DOHH2 (cell line): ENCODE measurements around the gene XPA.

Experiments
- H3F3A ChIP-seq: fragments of 200-600 bp; sonication (generic), shearing (Covaris generic); 2 replicates; pipeline ENCODE4 v1.6.0; 2016; ENCODE audit warnings: antibody characterized with exemption, mild to moderate bottlenecking; ENCODE audit not compliant: control insufficient read depth, insufficient read depth
- H3K27ac ChIP-seq: fragments of 200-600 bp; sonication (generic); 2 replicates; pipeline ENCODE4 v1.5.1; 2014; ENCODE audit warnings: low read depth, mild to moderate bottlenecking, low read length, moderate library complexity
- H3K27me3 ChIP-seq: fragments of 200-600 bp; sonication (generic); 2 replicates; pipeline ENCODE4 v1.6.1; 2014; ENCODE audit warnings: mild to moderate bottlenecking, low read length, mixed read lengths; ENCODE audit not compliant: control insufficient read depth
- H3K36me3 ChIP-seq: fragments of 200-600 bp; sonication (generic); 2 replicates; pipeline ENCODE4 v1.6.1; 2014; ENCODE audit warnings: mild to moderate bottlenecking, low read length, moderate library complexity, mixed read lengths; ENCODE audit not compliant: control insufficient read depth
- H3K4me1 ChIP-seq: fragments of 200-600 bp; sonication (generic); 2 replicates; pipeline ENCODE4 v1.6.1; 2014; ENCODE audit warnings: mild to moderate bottlenecking, low read length, mixed read lengths; ENCODE audit not compliant: control insufficient read depth
- H3K4me2 ChIP-seq: fragments of 200-600 bp; sonication (generic); 2 replicates; pipeline ENCODE4 v1.6.0; 2014; ENCODE audit warnings: mild to moderate bottlenecking, low read length, moderate library complexity
- H3K4me3 ChIP-seq: fragments of 200-600 bp; sonication (generic); 2 replicates; pipeline ENCODE4 v1.5.1; 2014; ENCODE audit warnings: mild to moderate bottlenecking, low read length, mixed read lengths
- H3K79me2 ChIP-seq: fragments of 200-600 bp; sonication (generic); 2 replicates; pipeline ENCODE4 v1.6.1; 2014; ENCODE audit warnings: mild to moderate bottlenecking, low read length, mixed read lengths; ENCODE audit not compliant: control insufficient read depth
- H3K9me2 ChIP-seq: fragments of 200-600 bp; sonication (generic); replicated peaks from 2 replicates; pipeline ENCODE4 v1.6.1; 2014; ENCODE audit warnings: mild to moderate bottlenecking, low read length, mixed read lengths; ENCODE audit not compliant: control insufficient read depth
- H3K9me3 ChIP-seq: fragments of 200-600 bp; sonication (generic); 2 replicates; pipeline ENCODE4 v1.6.1; 2014; ENCODE audit warnings: antibody characterized with exemption, low read length, mixed read lengths; ENCODE audit not compliant: control insufficient read depth, insufficient read depth
- H4K20me1 ChIP-seq: fragments of 200-600 bp; sonication (generic); 2 replicates; pipeline ENCODE4 v1.6.0; 2014; ENCODE audit warnings: low read depth, mild to moderate bottlenecking, antibody characterized with exemption, low read length, moderate library complexity; ENCODE audit not compliant: control insufficient read depth, insufficient read depth
- EZH2phosphoT487 ChIP-seq: fragments of 200-600 bp; sonication (generic); IDR thresholded peaks from 2 replicates; pipeline ENCODE4 v1.6.1; 2017; ENCODE audit warnings: borderline replicate concordance, mild to moderate bottlenecking, antibody characterized with exemption, low read length, moderate library complexity, mixed read lengths
- TF ChIP-seq, protein P1 (sequence below): fragments of 200-600 bp; sonication (generic); IDR thresholded peaks from one replicate; pipeline ENCODE4 v1.5.1; 2014; ENCODE audit warnings: antibody characterized with exemption, mild to moderate bottlenecking, low read depth, low read length; ENCODE audit not compliant: poor library complexity, severe bottlenecking

XPA gene

DNA sequence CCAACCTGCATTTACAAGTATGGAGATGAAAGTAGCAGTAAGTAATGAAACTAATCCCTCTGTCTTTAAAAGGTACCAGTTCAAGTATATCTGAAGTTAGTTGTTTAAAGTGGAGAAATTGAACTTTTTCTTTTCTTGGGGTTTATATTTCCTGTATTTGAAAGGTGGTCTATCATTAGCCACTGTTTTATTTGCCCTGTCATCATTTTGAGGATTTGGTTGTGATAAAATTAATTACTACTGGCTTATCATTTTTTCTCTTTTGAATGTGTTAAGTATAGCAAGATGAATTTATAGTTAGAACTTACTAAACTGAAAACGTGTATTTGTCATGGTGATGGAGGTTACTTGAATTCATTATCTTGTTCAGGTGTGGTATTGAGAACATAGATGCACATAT, 38.4 kb downstream of the XPA start:
- Histone ChIP-seq H3K4me2 (no peak overlapping the region), H3K36me3 (peaks cover 95% of the 10 kb centered on the region), H3K9me3 (no peaks in the 10 kb centered on the region), H3K4me1 (no peaks in the 10 kb centered on the region), H3K27ac (no peak overlapping the region), H4K20me1 (no peaks in the 10 kb centered on the region), H3K27me3 (no peaks in the 10 kb centered on the region), H3F3A (peaks cover 4% of the 10 kb centered on the region), H3K79me2 (no peaks in the 10 kb centered on the region), H3K9me2 (no peaks in the 10 kb centered on the region), H3K4me3 (no peak overlapping the region)
- TF ChIP-seq, protein P1, sequence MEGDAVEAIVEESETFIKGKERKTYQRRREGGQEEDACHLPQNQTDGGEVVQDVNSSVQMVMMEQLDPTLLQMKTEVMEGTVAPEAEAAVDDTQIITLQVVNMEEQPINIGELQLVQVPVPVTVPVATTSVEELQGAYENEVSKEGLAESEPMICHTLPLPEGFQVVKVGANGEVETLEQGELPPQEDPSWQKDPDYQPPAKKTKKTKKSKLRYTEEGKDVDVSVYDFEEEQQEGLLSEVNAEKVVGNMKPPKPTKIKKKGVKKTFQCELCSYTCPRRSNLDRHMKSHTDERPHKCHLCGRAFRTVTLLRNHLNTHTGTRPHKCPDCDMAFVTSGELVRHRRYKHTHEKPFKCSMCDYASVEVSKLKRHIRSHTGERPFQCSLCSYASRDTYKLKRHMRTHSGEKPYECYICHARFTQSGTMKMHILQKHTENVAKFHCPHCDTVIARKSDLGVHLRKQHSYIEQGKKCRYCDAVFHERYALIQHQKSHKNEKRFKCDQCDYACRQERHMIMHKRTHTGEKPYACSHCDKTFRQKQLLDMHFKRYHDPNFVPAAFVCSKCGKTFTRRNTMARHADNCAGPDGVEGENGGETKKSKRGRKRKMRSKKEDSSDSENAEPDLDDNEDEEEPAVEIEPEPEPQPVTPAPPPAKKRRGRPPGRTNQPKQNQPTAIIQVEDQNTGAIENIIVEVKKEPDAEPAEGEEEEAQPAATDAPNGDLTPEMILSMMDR, result no peak
- no peak for TF ChIP-seq EZH2phosphoT487

DNA sequence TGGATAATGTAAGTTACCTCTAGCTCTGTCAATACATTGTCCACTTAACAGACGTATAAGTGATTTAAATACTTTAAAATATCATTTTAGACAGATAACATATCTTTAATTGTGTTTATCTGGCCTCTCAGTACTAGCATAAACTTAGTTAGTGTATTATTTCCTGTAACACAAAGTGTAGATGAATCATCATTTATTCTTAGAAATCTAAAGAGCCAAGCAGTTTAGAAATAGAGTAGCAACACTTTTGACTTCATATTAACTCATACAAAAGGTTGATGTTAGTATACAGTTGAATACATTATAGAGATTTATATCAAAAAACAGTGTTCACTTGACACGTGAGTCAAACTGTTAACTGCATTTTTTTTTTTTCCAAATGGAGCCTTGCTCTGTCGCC, 45.5 kb downstream of the XPA start:
- Histone ChIP-seq H3K4me1 (no peaks in the 10 kb centered on the region), H3F3A (no peaks in the 10 kb centered on the region; the same call in 1 of the 2 replicates), H3K4me2 (no peak overlapping the region), H3K36me3 (peaks cover 98% of the 10 kb centered on the region), H3K4me3 (no peak overlapping the region), H3K9me2 (no peaks in the 10 kb centered on the region), H4K20me1 (no peaks in the 10 kb centered on the region), H3K79me2 (no peaks in the 10 kb centered on the region), H3K27ac (no peak overlapping the region), H3K27me3 (no peaks in the 10 kb centered on the region), H3K9me3 (no peaks in the 10 kb centered on the region)
- TF ChIP-seq, protein P1, result no peak
- no peak for TF ChIP-seq EZH2phosphoT487

DNA sequence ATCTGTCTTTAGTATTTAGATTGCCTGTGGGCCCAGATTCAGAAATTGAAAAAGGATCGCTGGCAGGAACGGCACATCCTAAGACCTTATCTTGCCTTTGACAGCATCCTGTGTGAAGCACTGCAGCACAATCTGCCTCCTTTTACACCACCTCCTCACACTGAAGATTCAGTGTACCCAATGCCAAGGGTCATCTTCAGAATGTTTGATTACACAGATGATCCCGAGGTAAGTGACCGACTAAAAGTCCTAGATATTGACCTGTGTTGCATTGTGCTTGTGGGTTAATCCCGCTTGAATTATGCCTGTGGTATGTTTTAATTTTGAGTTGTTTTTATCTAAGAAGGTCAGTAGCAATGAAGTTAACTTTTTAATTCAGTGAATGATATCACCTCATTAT, 49.1 kb downstream of the XPA start:
- Histone ChIP-seq H3K9me2 (no peaks in the 10 kb centered on the region), H3K27me3 (no peaks in the 10 kb centered on the region), H3F3A (no peaks in the 10 kb centered on the region; the same call in 1 of the 2 replicates), H3K79me2 (peaks cover 14% of the 10 kb centered on the region; the same call in 1 of the 2 replicates), H3K4me1 (no peaks in the 10 kb centered on the region), H3K4me2 (no peak overlapping the region), H3K36me3 (peaks cover 93% of the 10 kb centered on the region), H3K4me3 (no peak overlapping the region), H3K27ac (no peak overlapping the region), H3K9me3 (no peaks in the 10 kb centered on the region), H4K20me1 (no peaks in the 10 kb centered on the region)
- no peak for TF ChIP-seq EZH2phosphoT487
- TF ChIP-seq, protein P1, result no peak
